Activated CD4-positive, alpha-beta T cell treated with anti-CD3 and anti-CD28 coated beads, Interleukin-2, amount 50 U/mL, for 1 hour (primary cell): ENCODE measurements around the gene CASK.
"Not testable (repeated sequence)": the region's sequence is repeated elsewhere in the genome, so short reads cannot be mapped to it uniquely, and the experiment has no call there.

Experiments
- DNase-seq: peaks from one replicate; pipeline ENCODE4 v3.0.0-alpha.2; 2020

Gene CASK

DNA sequence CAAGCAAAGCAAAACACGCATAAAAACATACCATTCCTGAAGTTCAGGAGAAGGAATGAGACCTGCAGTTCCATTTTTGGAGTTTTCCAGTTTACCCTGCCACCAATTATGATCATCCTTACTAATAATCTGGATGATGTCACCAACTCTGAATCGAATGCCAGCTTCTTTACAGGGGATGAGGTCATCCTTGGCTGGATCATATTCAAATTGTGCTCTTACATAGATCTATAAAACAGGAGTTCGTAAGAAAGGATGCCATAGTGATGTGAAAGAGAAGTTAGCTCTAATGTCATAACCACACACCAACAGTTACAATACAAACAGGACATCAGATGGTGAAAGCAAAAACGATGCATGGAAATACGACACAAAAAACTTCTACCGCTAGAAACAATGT is 369.7 kb downstream of the CASK start:
- no peak for DNase-seq

GRCh38 chrX:41548411-41548810 is 374.9 kb downstream of the CASK start:
- no peak for DNase-seq

- DNase-seq, result no peak
Measured at GRCh38 chrX:41543668-41544067, 379.7 kb downstream of the CASK start.

- no peak for DNase-seq
Measured at GRCh38 chrX:41543025-41543424, 380.3 kb downstream of the CASK start.

DNA sequence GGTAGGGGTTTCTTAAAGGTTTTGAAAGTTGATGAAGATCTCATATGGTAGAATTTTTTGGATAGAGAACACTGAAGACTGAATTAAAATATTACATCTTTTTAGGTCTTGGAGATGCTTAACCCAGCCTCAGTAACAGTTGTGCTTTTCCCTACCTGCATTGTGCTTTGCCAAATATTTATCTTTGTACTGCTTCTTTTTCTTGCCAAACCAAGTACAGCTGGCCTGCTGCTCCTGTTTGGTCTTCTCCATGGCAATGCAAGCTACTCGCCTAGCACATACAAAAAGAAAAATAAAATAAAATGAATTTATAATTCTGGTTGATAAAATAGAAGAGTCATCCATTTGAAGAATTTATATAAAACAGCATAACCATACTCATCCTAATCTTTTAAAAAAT is 380.8 kb downstream of the CASK start:
- no peak for DNase-seq

DNA sequence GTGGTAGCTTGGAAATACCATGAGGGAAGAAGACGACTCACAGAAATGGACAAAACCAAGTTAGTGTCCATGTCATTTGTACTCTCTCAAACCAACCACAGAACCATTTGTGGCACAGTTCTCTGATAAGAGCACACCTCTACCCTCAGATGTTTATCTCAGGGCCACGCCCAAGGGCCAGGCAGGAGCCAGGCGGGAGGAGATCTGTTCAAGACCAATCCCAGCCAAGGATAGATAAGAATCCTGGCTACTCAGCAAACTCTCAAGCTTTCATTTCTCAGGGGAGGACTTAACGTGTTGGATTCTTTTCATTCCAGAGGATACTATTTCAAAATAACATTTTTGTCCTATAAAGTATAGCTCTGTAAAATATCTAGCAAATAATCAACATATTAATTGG is 381.2 kb downstream of the CASK start:
- no peak for DNase-seq

DNA sequence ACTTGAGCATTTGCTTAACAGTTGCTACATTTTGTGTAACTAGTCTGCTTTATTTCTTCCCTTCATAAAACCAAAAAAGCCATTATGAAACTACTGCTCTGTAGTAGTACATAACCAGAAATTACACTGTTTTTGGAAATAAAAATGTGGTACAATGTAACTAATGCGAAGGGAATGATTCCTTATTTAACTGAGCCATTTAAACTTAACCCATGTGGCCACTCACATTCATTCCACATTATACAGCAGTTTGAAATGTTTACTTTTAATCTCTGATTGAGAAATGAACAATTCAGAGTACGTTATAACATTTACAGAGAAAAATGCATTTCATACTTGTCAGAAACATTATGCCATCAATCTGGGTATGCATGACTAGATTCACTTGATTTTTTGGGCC is 382.0 kb downstream of the CASK start:
- no peak for DNase-seq

GRCh38 chrX:41538707-41539106 is 384.6 kb downstream of the CASK start:
- DNase-seq, result no peak

DNA sequence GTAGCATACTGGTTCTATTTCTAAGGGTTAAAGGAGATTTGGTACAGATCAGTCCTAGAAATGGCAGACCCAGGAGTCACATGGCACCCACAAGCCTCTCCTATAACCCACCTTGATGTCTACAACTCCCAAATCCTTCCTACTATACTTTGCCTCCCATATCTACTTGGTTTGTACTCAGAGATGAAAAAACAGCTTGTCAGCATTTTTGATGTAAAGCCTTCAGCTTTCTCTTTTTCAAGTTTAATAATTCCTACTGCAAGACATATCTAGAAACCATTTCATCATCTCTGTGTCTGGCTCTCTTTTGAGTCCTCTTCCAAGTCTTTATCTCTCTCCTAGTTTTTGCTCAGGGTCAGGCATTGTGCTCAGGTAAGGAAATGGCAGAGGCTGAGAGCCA is 393.3 kb downstream of the CASK start:
- no peak for DNase-seq

GRCh38 chrX:41529221-41529620 is 394.1 kb downstream of the CASK start:
- DNase-seq, result no peak

DNA sequence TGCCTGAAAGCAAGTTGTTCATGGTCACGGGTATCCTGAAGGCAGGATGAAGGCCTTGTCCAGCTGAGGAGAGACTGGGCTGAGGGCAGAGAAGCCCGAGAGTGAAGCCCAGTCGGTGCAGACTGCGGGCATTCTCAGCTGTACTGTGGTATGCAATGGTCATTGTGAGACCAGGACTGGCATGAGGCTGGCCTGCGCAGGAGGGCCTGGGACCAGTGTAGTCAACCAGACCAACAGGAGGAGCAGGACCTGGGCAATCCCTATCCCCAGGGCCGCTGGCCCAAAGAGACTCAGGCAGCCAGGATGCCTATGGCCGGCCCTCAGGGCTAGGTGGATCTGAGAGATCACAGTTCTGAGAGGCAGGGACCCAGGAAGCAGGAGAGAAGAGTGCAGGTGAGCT is 394.6 kb downstream of the CASK start:
- DNase-seq, result no peak

DNA sequence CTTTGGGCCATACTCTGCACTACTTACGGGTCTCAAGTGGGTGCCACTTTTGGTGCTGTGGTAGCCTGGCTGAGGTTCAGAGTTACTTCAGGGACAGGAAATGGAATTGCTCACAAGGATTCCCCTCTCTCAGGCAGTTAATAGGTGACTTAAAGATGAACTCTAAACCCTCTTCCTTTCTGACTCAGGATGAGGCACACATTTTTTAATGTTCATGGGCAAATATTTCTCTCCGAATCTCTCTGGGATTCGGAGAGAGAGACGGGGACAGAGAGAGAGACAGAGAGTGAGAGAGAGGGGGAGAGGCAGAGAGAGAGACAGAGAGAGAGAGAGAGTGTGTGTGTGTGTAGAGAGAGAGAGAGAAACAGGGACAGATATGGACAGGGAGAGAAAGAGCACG is 396.4 kb downstream of the CASK start:
- DNase-seq, result no peak

- no peak for DNase-seq
Measured at GRCh38 chrX:41526271-41526670, 397.1 kb downstream of the CASK start.

- no peak for DNase-seq
Measured at GRCh38 chrX:41522671-41523070, 400.7 kb downstream of the CASK start.

DNA sequence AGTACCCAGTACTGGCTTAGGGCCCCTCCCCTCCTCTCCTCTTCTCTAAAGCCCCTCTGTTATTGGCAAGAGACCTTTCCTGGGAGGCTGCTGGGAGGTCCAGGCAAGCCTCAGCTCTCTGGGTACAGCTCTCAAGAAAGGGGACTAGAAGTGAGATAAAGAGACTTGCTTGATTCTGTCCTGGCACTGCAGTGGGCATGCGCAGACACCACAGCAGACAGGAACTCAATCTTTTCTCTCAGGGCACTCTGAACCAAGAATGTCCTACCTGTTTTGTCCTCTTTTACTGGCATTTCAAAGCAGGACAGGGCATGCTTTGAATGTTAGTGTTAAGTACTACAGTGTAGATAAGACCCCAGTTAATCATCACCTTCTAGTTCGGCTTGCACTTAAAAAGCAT is 401.3 kb downstream of the CASK start:
- DNase-seq, result no peak

DNA sequence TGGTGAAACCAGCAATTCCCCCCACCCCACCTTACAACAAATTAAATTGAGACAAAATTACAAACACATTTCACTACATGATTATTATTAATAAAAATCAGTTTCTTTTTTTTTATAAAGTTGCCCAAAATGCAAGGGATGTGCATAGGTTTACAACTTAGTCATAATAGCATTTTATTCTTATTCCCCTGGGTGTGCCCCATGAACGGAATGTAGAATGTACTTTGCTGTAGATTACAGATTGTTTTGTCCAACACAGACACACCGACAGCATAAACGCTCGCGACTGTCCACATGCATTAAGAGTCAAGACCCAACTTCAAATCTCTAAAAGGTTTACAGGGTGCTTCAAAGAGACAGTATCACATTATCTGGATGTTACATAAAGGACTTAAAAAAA is 403.9 kb downstream of the CASK start:
- no peak for DNase-seq

DNA sequence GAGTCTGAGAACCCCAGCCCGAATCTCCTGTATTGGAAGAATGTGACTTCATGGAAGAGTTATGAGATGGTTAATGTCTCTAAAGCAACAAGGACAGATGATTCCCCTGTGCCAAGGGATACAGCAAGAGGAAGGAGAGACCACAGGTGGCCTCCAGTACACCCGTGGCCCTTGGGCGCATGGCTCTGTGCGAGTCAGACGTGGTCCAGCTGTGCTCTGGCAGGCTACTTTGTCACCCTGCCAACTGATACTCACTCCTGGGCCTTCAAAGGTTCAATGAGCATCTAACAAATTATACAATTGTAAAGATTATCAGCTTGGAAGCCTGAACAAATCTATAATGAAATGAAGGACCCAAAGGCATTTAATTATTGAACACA is 404.5 kb downstream of the CASK start:
- no peak for DNase-seq

- no peak for DNase-seq
Measured at GRCh38 chrX:41518127-41518840, 405.1 kb downstream of the CASK start.

- no peak for DNase-seq
Measured at GRCh38 chrX:41516999-41517765, 406.2 kb downstream of the CASK start.

DNA sequence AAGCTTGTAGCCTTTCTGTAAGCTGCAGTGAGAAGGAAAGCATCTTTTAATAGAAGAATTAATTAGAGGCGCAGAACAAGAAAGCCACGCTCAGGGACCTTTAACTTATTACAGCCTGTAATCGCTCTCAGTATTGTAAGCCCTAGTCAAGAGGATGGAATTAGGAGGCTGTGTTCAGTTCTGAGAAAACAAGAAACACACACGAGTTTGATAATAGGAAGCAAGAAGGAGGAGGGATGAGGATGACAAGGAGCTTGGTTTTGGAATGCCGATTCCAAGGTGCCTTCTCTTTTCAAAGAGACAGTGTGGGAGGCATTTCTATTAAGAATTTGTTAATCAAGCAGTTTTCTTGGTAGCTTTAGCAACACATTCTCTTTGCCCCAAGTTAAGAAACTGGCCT is 406.9 kb downstream of the CASK start:
- DNase-seq, result no peak

DNA sequence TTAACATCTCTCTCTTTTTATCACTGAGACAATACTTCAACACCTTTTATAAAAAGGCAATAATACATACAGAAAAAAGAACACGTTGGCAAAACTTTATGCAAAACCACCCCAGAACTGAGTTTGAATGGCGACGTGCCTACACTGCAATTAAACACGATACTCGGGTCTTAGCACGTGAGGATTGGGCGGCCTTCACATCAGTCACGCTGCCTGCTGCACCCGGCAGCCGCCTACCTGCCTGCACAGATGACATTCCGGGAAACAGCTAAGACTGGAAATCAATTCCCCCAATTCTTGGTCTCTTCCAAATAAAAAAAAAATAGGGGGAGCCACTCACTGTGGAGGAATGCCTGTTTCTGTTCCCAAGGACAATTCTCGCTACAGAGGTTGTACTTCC is 408.0 kb downstream of the CASK start:
- no peak for DNase-seq

- no peak for DNase-seq
Measured at GRCh38 chrX:41514179-41514578, 409.2 kb downstream of the CASK start.

GRCh38 chrX:41512853-41513252 is 410.5 kb downstream of the CASK start:
- DNase-seq, result not testable (repeated sequence)

- no peak for DNase-seq
Measured at GRCh38 chrX:41512394-41512793, 411.0 kb downstream of the CASK start.

DNA sequence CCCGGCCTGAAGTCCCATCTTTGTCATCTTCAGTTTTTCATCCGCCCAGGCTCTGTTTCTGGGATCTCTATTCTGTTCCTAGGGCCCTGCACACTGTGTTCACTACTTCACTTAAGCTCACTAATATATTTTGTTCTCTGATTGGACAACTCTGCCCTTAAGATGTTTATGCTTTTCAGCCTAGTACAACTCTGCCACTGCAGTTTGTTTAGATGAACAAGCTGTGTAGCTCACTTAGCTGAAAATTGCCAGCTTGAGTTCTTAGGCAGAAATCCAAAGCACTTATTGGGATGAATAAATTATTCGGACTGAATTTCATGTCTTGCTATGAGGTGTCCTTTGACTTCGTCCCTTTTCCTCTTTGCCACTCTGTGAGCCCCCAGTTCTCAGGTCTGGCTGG is 415.4 kb downstream of the CASK start:
- no peak for DNase-seq
